Neural cell (in vitro differentiated cells): Measurements from ENCODE around the gene EID2.

ENCODE experiments used
- CTCF ChIP-seq: fragments of 450-650 bp; IDR thresholded peaks from 2 replicates; pipeline ENCODE4 v1.5.1; 2014; ENCODE audit warnings: antibody characterized with exemption, mild to moderate bottlenecking, moderate library complexity; ENCODE audit not compliant: poor library complexity, severe bottlenecking
- EZH2 ChIP-seq: fragments of 200-600, 300-800 bp; shearing (Covaris generic), sonication (generic); IDR thresholded peaks from 2 replicates; pipeline ENCODE4 v1.6.1; 2014; ENCODE audit warnings: antibody characterized with exemption, low read length, borderline replicate concordance, mild to moderate bottlenecking; ENCODE audit not compliant: insufficient read depth, poor library complexity, severe bottlenecking
- REST ChIP-seq: IDR thresholded peaks from 2 replicates; pipeline ENCODE4 v1.6.1; 2012; ENCODE audit warnings: borderline replicate concordance
- TAF1 ChIP-seq: IDR thresholded peaks from 2 replicates; pipeline ENCODE4 v1.6.1; 2012; ENCODE audit warnings: low read depth

- TF ChIP-seq CTCF (no peak), REST (no peak), TAF1 (no peak), EZH2 (no peak)
Observed at GRCh38 chr19:39496063-39496462, 43.9 kb downstream of the EID2 start.
